DMS 273 (cell line): ENCODE measurements around the gene FAM193B.

ENCODE experiments used
- DNase-seq: peaks from one replicate; lab custom pipeline; 2025; ENCODE audit not compliant: unreplicated experiment; lab: John Stamatoyannopoulos, UW

Gene FAM193B

GRCh38 chr5:177554474-177555111, at the start of gene FAM193B:
Gene FAM193B, minus strand, starts transcription at chr5:177554563. Its CDS starts 105 bp downstream, at chr5:177554458.
- peak; percentile 98 for DNase-seq

GRCh38 chr5:177604116-177604521, 49.8 kb upstream of the FAM193B start:
- no peak for DNase-seq

GRCh38 chr5:177603631-177604030, 49.3 kb upstream of the FAM193B start:
- no peak for DNase-seq

GRCh38 chr5:177602458-177602830, 48.1 kb upstream of the FAM193B start:
- no peak for DNase-seq

GRCh38 chr5:177601577-177602457, 47.5 kb upstream of the FAM193B start:
- DNase-seq, result peak; percentile 22

- no peak for DNase-seq
These were observed 46.8 kb upstream of the FAM193B start for GRCh38 chr5:177601126-177601525.

GRCh38 chr5:177600508-177601018, 46.2 kb upstream of the FAM193B start:
- DNase-seq, result no peak

- peak; percentile 93 for DNase-seq
These were observed 45.6 kb upstream of the FAM193B start, which contains the start of gene B4GALT7 for GRCh38 chr5:177599731-177600507. Gene B4GALT7, plus strand, starts transcription at chr5:177600132. Its CDS starts 79 bp downstream, at chr5:177600211.

- DNase-seq, result no peak
These were observed 44.1 kb upstream of the FAM193B start for GRCh38 chr5:177598477-177598876.

GRCh38 chr5:177596775-177597238, 42.4 kb upstream of the FAM193B start:
- DNase-seq, result no peak

GRCh38 chr5:177595991-177596774, 41.8 kb upstream of the FAM193B start:
- DNase-seq, result no peak

- DNase-seq, result no peak
These were observed 40.7 kb upstream of the FAM193B start for GRCh38 chr5:177595026-177595585.

GRCh38 chr5:177594071-177594470, 39.7 kb upstream of the FAM193B start:
- DNase-seq, result no peak

GRCh38 chr5:177593511-177593910, 39.1 kb upstream of the FAM193B start:
- no peak for DNase-seq

GRCh38 chr5:177592905-177593304, 38.5 kb upstream of the FAM193B start:
- no peak for DNase-seq

- DNase-seq, result peak; percentile 94
These were observed 37.9 kb upstream of the FAM193B start, which contains the start of gene TMED9 for GRCh38 chr5:177592010-177592834. Gene TMED9, plus strand, starts transcription at chr5:177592203. Its CDS starts 12 bp downstream, at chr5:177592215.

- no peak for DNase-seq
These were observed 37.3 kb upstream of the FAM193B start for GRCh38 chr5:177591690-177592009.

- DNase-seq, result no peak
These were observed 36.0 kb upstream of the FAM193B start for GRCh38 chr5:177590406-177590805.

- no peak for DNase-seq
These were observed 34.1 kb upstream of the FAM193B start for GRCh38 chr5:177588413-177588909.
